Ishikawa (cell line): ENCODE results near the gene TINCR.

Experiments used
- EGR1 ChIP-seq: IDR thresholded peaks from 2 replicates; pipeline ENCODE4 v1.6.1; 2012
- EP300 ChIP-seq: IDR thresholded peaks from 2 replicates; pipeline ENCODE4 v1.6.1; 2012; ENCODE audit warnings: borderline replicate concordance
- TAF1 ChIP-seq: IDR thresholded peaks from 2 replicates; pipeline ENCODE4 v1.6.1; 2012; ENCODE audit warnings: low read depth, mild to moderate bottlenecking
- TCF12 ChIP-seq: IDR thresholded peaks from 2 replicates; pipeline ENCODE4 v1.6.1; 2012; ENCODE audit warnings: low read depth
- ZBTB7A ChIP-seq: IDR thresholded peaks from 2 replicates; pipeline ENCODE4 v1.6.1; 2012; ENCODE audit warnings: low read depth
- TF ChIP-seq, protein P1 (sequence below): IDR thresholded peaks from 2 replicates; pipeline ENCODE4 v1.6.1; 2012
- TF ChIP-seq, protein P2 (sequence below): IDR thresholded peaks from 2 replicates; pipeline ENCODE4 v1.6.1; 2012; ENCODE audit warnings: low read depth, mild to moderate bottlenecking
- TF ChIP-seq, protein P3 (sequence below): IDR thresholded peaks from 2 replicates; pipeline ENCODE4 v1.6.1; 2012

DNA sequence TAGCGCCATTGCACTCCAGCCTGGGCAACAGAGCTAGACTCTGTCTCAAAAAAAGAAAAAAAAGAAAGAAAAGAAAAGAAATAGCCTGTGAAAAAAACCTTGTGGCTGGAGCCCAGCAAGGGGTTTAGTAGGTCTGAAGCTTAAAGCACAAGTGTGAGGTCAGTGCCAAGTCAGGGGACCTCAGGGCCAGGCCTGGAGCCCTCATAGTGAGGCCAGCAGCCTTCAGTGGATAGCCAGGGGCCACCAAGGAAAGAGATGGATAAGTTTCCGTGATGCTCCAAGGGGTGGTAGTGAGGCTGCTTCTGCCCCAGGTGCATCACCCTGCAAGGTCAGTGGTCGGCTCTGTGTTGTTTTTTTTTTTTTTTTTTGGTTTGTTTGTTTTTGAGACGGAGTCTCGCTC lies 12.9 kb downstream of the TINCR start:
- TF ChIP-seq TCF12, result no peak
- TF ChIP-seq EP300, result no peak
- no peak for TF ChIP-seq TAF1
- TF ChIP-seq, protein P1, sequence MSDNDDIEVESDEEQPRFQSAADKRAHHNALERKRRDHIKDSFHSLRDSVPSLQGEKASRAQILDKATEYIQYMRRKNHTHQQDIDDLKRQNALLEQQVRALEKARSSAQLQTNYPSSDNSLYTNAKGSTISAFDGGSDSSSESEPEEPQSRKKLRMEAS, result no peak
- TF ChIP-seq, protein P2, sequence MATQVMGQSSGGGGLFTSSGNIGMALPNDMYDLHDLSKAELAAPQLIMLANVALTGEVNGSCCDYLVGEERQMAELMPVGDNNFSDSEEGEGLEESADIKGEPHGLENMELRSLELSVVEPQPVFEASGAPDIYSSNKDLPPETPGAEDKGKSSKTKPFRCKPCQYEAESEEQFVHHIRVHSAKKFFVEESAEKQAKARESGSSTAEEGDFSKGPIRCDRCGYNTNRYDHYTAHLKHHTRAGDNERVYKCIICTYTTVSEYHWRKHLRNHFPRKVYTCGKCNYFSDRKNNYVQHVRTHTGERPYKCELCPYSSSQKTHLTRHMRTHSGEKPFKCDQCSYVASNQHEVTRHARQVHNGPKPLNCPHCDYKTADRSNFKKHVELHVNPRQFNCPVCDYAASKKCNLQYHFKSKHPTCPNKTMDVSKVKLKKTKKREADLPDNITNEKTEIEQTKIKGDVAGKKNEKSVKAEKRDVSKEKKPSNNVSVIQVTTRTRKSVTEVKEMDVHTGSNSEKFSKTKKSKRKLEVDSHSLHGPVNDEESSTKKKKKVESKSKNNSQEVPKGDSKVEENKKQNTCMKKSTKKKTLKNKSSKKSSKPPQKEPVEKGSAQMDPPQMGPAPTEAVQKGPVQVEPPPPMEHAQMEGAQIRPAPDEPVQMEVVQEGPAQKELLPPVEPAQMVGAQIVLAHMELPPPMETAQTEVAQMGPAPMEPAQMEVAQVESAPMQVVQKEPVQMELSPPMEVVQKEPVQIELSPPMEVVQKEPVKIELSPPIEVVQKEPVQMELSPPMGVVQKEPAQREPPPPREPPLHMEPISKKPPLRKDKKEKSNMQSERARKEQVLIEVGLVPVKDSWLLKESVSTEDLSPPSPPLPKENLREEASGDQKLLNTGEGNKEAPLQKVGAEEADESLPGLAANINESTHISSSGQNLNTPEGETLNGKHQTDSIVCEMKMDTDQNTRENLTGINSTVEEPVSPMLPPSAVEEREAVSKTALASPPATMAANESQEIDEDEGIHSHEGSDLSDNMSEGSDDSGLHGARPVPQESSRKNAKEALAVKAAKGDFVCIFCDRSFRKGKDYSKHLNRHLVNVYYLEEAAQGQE, result no peak
- no peak for TF ChIP-seq ZBTB7A
- TF ChIP-seq, protein P3, sequence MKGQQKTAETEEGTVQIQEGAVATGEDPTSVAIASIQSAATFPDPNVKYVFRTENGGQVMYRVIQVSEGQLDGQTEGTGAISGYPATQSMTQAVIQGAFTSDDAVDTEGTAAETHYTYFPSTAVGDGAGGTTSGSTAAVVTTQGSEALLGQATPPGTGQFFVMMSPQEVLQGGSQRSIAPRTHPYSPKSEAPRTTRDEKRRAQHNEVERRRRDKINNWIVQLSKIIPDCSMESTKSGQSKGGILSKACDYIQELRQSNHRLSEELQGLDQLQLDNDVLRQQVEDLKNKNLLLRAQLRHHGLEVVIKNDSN, result no peak
- TF ChIP-seq EGR1, result no peak
